NCI-H1436 treated with DMSO at 0.1 percent for 48 hours (cell line): ENCODE measurements around the gene SLC2A2.
"Not testable (repeated sequence)": the region's sequence is repeated elsewhere in the genome, so short reads cannot be mapped to it uniquely, and the experiment has no call there.

ENCODE experiments used
- DNase-seq: peaks from one replicate; lab custom pipeline; 2025; lab: John Stamatoyannopoulos, UW

Gene SLC2A2

GRCh38 chr3:170985304-170985703 lies 41.2 kb downstream of the SLC2A2 start:
- DNase-seq: no peak

DNA sequence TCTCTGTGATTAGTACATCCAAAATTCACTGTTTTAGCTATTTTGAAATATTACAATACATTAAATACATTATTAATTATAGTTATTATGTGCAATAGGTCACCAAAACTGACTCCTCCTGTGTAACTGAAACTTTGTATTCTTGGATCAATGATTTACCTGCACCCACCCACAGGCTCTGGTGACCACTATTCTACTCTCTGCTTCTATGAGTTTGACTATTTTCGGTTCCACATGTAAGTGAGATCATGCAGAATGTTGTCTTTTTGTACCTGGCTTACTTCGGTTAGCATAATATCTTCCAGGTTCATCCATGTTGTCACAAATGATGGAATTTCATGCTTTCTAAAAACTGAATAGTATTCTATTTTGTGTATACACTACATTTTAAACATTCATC lies 43.8 kb downstream of the SLC2A2 start:
- no peak for DNase-seq

DNA sequence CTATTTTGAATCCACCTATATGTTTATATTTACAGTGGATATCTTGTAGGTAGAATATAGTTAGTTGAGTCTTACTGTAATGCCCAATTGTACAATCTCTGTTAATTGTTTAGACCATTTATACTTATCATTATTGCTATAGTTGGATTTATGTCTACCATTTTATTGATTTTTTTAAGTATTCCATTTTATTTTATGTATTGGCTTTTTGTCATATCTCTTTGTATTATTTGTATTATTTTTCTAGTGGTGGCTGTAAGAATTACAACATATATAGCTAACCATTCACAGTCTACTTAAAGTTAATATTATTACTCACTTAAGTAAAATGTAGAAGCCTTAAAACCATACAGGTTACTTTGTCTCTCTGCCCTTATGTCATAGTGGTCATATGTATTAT lies 46.1 kb downstream of the SLC2A2 start:
- no peak for DNase-seq

DNA sequence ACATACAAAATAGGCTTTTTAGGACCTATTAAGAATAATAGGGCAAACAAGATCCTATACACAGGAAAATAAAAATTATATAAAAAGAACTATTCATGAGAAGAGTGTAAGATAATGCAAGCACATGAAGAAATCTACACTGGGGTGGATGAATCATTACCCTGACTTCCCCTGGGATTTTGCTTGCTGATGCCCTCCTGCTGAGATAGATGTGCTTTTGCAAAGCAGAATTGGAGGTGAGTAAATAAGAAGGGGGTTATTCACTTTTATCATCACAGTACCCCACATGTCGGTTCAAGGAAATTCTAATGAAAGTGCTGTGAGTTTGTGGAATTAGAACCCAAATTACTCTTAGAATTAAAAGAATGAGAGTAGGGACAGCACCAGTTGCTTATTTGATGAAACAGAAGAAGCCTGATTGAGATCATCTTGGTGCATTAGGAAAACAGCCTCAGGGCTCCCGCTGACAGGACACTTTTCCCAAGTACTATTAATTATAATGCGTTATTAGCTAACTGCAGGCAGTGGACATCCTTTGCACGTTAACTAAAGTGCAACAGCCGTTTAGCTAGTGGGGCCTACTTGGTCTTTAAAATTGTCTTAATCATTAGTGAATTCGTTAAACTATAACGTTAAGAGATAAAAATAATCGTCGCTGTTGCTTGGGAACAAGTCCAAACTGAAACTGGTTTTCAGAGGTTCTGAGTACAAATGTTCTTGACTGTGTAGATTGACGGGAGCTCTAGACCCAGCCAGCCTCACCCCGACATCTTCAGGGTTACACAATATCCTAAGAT lies 48.4 kb downstream of the SLC2A2 start:
- no peak for DNase-seq

GRCh38 chr3:170976190-170976519 lies 50.4 kb downstream of the SLC2A2 start:
- no peak for DNase-seq

- no peak for DNase-seq
These were observed 51.0 kb downstream of the SLC2A2 start for GRCh38 chr3:170975283-170976189.

DNA sequence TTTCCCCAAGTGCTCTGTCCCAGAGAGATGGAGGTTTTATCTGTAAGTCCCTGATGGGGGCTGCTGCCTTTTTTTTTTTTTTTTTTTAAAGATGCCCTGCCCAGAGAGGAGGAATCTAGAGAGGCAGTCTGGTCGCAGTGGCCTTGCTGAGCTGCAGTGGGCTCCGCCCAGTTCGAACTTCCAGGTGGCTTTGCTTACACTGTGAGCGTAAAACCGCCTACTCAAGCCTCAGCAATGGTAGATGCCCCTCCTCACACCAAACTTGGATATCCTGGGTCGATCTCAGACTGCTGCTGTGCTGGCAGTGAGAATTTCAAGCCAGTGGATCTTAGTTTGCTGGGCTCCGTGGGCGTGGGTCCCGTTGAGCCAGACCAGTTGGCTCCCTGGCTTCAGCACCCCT lies 51.6 kb downstream of the SLC2A2 start:
- no peak for DNase-seq

DNA sequence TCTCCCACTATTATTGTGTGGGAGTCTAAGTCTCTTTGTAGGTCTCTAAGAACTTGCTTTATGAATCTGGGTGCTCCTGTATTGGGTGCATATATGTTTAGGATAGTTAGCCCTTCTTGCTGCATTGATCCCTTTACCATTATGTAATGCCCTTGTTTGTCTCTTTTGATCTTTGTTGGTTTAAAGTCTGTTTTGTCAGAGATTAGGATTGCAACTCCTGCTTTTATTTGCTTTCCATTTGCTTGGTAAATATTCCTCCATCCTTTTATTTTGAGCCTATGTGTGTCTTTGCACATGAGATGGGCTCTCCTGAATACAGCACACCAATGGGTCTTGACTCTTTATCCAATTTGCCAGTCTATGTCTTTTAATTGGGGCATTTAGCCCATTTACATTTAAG lies 53.6 kb downstream of the SLC2A2 start:
- DNase-seq: not testable (repeated sequence)

DNA sequence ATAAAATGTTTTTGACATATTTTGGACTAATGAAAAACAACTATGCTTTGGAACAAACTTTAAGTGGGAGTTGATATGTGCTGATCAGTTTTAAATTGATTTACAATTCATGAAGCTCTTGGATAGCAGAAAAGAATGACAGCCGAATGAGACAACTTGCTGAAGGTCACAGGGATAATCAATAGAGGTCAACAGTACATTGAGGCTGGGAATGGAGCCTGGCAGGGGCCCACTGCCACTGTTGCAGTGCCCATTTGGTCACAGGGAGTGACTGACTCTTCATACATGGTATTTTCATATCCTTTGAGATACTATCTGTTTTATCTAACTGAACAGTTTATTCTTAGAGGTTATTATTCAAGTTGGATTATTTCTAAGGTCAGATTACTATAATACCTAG lies 59.4 kb downstream of the SLC2A2 start:
- no peak for DNase-seq

DNA sequence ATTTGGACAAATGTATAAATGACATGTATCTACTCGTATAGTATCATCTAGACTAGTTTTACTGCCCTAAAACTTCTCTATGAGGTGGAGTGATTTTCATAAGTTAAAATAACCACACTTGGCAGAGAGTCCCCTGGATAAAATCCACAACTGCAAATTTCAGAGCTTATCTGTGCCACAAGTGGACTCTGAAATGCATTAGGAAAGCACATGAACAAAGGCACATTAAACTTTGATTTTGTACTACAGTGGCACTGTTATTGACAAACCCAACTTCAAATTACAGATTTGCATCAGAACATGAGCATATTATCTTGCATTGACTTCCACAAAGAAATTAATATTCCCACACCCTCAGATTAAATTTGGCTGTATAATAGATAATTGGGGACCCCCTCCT lies 60.0 kb downstream of the SLC2A2 start:
- no peak for DNase-seq

DNA sequence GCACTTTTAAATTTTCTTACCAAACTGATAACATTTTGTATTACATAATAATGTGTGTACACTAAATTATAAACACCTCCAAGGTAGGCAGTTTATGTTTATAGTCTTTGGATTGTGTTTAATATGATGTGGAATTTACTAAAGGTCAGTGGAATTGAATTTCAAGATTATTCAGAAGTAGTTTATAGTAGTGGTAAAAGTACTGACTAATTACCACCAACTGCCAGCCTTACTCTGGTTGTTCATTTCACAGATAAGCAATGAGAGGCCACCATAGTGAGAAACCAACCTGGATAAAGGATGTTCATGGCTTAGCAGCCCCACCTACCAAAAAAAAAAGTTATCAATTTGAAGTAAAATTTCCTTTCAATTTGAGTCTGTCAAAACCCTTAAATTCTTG lies 64.1 kb downstream of the SLC2A2 start:
- DNase-seq: no peak

- DNase-seq: no peak
These were observed 64.7 kb downstream of the SLC2A2 start for GRCh38 chr3:170961616-170962400.

DNA sequence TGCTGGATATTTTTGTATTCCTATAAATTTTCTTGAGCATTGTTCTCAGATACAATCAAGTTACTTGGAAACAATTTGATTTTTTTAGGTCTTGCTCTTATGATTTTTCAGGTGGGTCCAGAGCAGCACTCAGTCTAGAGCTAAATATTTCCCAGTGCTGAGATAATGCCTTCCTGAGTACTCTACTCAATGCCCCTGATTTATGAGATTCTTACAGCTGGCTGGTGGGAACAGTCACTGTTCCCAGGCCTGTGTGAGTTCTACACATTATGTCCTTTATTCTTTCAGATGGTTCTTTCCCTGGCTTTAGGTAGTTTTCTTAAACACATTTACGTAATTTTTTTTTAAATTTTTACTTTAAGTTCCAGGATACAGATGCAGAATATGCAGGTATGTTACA lies 67.1 kb downstream of the SLC2A2 start:
- DNase-seq: no peak

DNA sequence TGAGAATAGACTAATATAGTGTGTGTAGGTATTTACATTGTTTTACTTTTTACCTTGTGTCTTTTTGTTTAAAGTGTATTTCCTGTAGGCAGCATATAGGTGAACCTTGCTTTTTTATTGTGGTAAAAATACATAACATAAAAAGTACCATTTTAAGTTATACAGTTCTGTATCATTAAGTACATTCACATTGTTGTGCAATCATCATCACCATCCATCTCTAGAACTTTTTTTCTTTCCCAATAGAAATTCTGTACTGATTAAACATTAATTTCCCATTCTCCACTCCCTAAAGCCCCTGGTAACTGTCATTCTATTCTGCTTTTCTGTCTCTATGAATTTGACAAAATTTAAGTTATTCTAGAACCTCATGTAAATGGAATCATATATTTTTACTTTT lies 69.9 kb downstream of the SLC2A2 start:
- no peak for DNase-seq

- DNase-seq: no peak
These were observed 72.8 kb downstream of the SLC2A2 start for GRCh38 chr3:170953736-170954135.

DNA sequence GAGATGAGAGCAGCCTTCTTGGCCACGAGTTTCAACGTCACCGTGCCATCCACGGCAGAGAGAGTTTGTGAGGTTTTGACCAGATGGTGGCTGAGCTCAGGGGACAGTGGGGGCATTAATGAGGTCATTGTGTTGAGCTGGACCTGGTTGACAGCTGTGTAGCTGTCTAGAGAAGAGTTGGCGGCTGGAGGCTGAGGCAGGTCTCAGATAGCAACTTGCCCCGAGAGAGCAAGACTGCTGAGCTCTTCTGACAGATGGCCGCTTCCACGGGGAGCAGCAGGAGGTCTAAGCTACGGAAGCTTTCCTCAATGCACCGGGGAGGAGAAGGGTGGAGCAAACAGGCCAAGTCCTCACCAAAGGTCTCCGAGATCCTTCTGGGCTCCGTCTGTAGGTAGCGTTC lies 73.3 kb downstream of the SLC2A2 start:
- no peak for DNase-seq

- DNase-seq: no peak
These were observed 77.3 kb downstream of the SLC2A2 start for GRCh38 chr3:170949211-170949610.

DNA sequence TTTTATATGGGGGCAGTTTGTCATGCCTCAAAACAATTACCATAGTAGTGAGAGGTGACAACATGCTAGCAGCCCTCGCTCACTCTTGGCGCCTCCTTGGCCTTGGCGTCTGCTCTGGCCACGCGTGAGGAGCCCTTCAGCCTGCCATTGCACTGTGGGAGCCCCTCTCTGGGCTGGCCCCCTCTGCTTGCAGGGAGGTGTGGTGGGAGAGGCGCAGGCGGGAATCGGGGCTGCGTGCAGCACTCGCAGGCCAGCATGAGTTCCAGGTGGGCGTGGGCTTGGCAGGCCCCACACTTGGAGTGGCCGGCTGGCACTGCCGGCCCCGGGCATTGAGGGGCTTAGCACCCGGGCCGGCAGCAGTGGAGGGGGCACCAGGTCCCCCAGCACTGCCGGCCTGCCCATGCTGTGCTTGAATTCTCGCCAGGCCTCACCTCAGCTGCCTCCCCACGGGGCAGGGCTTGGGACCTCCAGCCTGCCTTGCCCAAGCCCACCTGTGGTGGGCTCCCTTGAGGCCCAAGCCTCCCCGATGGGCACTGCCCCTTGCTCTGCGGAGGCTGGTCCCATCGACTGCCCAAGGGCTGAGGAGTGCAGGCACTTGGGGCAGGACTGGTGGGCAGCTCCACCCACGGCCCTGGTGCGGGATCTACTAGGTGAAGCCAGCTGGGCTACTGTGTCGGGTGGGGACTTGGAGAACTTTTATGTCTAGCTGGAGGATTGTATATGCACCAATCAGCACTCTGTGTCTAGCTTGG lies 79.3 kb downstream of the SLC2A2 start:
- no peak for DNase-seq
